Mesodermal cell (in vitro differentiated cells): ENCODE data around the gene CYBA.

ENCODE experiments used
- H3K27ac ChIP-seq: 2 replicates; pipeline ENCODE4 v1.7.0; 2013; ENCODE audit warnings: mild to moderate bottlenecking, low read depth, low read length, moderate library complexity; ENCODE audit not compliant: severe bottlenecking
- H3K36me3 ChIP-seq: 2 replicates; pipeline ENCODE4 v1.7.1; 2013; ENCODE audit warnings: mild to moderate bottlenecking, low read length, moderate library complexity; ENCODE audit not compliant: control insufficient read depth, insufficient read depth
- H3K4me1 ChIP-seq: one replicate; pipeline ENCODE4 v1.7.1; 2013; ENCODE audit warnings: mild to moderate bottlenecking, low read length; ENCODE audit not compliant: insufficient read depth, control insufficient read depth, poor library complexity, severe bottlenecking
- H3K4me3 ChIP-seq: 2 replicates; pipeline ENCODE4 v1.7.0; 2013; ENCODE audit warnings: low read length, control low read depth, mild to moderate bottlenecking; ENCODE audit not compliant: insufficient read depth, poor library complexity, severe bottlenecking; ENCODE audit errors: extremely low read depth
- H3K9me3 ChIP-seq: 2 replicates; pipeline ENCODE4 v1.7.1; 2013; ENCODE audit warnings: mild to moderate bottlenecking, low read length, moderate library complexity; ENCODE audit not compliant: control insufficient read depth
- WGBS, 2 experiments: methylation state at CpG; one replicate each; pipeline ENCODE4 v1.1.5; 2013; ENCODE audit warnings: missing lambda C conversion rate in 2 of 2; ENCODE audit not compliant: insufficient coverage in 2 of 2; 5-methylcytosine and 5-hydroxymethylcytosine counted together

Gene CYBA

DNA sequence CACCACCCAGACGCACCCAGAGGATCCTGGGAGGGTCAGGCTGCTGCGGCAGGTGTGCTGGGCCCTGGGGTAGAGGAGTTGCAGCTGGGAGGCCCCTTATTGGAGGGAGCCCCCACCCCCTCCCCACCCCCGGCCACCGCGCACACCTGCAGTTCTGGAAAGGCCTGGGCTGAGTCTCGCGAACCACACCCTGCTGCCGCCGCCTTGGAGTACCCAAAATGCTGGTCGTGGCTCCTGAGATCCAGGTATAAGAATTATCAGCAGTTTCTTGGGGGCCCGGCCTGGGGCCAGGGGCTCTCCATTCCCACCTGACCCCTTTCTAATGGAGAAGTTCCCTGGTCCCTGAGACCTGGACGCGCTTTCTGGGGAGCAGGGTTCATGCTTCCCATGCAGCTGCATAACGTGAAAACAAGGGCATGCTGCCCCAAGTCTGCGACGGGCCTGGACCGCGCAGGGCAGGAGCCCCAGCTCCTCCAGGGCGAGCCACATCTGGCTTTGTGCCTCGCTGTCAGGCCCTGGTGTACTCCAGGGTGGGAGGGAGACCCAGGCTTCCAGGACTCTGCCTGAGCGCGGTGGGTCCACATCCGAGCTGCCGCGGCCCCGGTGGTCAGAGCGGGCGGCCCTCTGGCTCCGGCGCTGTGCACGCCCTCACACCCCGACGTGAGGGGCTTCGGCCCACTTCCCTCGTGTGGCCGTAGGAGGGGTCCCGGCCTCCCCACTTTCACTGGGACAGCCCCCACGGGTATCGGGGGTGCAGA lies 42.7 kb upstream of the CYBA start:
- no peak overlapping the region for H3K4me3 ChIP-seq
- WGBS, 2 experiments: 90 to 93% methylated on average over 34 to 36 of the region's 39 CpGs

DNA sequence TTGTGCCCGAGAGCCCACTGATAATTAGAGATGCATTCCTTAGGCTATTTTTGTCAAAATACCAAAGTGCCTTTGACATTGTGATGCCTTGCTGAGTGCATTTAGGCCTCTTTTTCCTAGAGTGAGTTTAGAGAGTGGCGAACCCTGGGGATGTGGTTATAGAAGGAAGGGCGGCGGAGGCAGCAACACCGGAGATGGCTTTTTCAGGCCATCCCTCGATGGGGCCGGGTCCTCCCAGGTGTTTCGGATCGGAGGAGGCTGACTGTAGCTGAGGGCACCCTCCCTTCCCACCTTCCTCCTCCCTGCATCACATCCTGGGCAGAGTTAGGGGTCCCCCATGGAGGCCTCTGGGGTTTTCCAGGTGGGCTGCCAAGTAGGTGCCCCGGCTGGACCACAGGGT lies 42.0 kb upstream of the CYBA start:
- Histone ChIP-seq H3K4me1 (no peaks in the 10 kb centered on the region), H3K36me3 (peaks cover 19% of the 10 kb centered on the region), H3K27ac (no peak overlapping the region), H3K9me3 (no peaks in the 10 kb centered on the region), H3K4me3 (no peak overlapping the region)
- 91 to 100% methylated on average over 4 to 7 of the region's 10 CpGs for WGBS, 2 experiments

More for the DNA sequence above, 42.7 kb upstream of the CYBA start:
- Histone ChIP-seq H3K36me3 (peaks cover 26% of the 10 kb centered on the region), H3K4me1 (no peaks in the 10 kb centered on the region), H3K27ac (no peak overlapping the region), H3K9me3 (no peaks in the 10 kb centered on the region)

DNA sequence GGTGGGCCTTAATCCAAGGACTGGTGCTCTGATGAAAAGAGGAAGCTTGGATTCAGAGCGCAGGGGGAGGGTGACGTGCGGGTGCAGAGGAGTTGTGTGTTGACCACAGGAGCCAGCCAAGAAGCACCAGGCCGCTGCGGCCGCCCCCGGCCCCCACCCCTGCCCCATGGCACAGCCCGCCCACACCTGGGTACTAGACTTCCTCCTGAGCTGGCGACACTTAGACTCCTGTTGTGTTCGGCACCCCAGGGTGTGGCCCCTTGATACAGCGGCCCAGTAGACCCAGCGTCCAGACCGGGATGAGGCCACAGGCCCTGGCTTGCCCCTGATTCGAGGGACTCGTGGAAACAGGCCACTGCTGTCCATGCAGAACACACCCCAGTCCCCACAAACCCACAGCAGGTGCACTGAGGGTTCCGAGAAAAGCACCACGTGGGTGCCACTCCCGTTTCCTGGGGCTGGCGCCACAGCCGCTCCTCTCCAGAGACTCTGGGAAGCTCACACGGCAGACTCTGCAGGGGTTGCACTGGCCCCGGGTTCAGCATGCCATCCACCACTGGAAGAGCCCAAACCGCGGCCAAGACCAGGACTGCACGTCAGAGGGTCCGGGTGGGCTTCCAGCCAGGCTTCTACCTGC lies 41.2 kb upstream of the CYBA start:
- Histone ChIP-seq H3K4me3 (no peak overlapping the region), H3K36me3 (peaks cover 11% of the 10 kb centered on the region), H3K4me1 (no peaks in the 10 kb centered on the region), H3K27ac (no peak overlapping the region), H3K9me3 (no peaks in the 10 kb centered on the region)
- 91 to 96% methylated on average over 24 of the region's 26 CpGs for WGBS, 2 experiments

DNA sequence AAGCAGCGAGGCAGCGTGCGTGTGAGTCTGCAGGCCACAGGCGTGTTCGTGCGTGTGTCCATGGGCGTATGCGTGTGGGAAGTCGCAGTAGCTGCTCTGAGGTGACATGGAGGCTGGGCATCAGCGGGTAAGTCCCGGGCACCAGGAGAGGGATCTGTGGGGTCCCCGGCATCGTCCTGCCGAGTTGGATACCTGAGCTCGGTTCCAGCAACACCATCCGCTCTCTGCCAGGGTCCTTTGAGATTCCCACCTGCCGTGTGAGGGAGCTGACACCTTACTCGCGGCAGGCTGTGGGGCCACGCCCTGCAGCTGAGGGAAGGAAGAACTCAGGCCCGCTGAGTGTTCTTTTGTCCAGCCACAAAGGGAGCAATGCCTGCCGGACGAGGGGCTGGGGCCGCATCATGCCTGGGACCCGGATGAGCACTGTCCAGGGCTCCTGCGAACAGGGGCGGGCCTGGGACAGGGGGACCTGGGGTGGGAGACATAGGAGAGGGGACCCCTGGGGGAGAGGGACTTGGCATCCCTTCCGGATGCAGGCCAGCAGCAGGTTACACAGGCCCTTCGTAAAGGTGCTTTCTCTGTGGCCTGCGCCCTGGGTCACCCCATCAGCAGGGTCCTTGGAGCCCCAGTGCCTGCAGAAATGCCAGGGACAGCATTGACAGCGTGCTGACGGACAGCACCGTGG lies 40.4 kb upstream of the CYBA start:
- peaks cover 4% of the 10 kb centered on the region for H3K36me3 ChIP-seq
- no peaks in the 10 kb centered on the region for H3K9me3 ChIP-seq
- H3K27ac ChIP-seq: no peak overlapping the region
- 92 to 94% methylated on average over 30 to 33 of the region's 33 CpGs for WGBS, 2 experiments
- no peaks in the 10 kb centered on the region for H3K4me1 ChIP-seq
- H3K4me3 ChIP-seq: no peak overlapping the region

DNA sequence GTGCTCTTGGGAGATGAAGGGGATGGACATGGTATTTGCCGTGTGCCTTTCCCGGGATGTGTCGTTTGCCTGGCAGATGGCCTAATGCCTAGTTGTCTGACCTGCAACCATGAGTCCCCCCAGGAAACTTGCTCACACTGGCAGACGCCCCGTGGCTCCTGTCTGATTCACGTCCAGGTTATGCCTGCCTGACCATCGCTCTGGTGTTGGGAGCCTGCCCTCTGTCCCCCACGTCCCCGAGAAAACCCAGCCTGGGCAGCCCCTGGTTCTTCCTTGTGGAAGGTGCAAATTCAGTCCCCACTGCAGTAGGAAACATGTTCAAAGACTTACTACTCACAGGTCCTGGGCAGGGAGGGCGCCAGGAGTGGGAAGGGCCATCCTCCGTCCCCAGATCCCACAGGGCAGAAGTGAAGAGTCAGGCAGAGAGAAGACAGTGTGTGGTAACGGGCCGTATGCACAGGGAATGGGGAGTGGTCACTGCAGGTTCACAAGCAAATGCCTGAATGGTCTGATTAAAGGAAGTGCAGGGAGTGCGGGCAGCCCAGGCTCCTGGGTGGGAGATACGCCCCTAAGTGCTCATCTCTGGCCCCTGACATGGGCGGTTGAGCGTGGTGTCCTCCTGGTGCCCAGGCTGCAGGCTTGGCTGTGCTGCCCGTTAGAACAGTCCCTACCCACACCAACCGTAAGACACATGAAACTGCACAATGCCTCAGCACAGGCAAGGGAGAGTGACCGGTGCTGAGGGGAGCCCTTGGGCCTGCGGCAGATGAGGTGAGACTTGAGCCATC lies 39.7 kb upstream of the CYBA start:
- WGBS, 2 experiments: 82 to 84% methylated on average over 15 to 21 of the region's 21 CpGs
- no peaks in the 10 kb centered on the region for H3K4me1 ChIP-seq
- H3K4me3 ChIP-seq: no peak overlapping the region
- no peaks in the 10 kb centered on the region for H3K9me3 ChIP-seq
- no peak overlapping the region for H3K27ac ChIP-seq
- no peaks in the 10 kb centered on the region for H3K36me3 ChIP-seq

DNA sequence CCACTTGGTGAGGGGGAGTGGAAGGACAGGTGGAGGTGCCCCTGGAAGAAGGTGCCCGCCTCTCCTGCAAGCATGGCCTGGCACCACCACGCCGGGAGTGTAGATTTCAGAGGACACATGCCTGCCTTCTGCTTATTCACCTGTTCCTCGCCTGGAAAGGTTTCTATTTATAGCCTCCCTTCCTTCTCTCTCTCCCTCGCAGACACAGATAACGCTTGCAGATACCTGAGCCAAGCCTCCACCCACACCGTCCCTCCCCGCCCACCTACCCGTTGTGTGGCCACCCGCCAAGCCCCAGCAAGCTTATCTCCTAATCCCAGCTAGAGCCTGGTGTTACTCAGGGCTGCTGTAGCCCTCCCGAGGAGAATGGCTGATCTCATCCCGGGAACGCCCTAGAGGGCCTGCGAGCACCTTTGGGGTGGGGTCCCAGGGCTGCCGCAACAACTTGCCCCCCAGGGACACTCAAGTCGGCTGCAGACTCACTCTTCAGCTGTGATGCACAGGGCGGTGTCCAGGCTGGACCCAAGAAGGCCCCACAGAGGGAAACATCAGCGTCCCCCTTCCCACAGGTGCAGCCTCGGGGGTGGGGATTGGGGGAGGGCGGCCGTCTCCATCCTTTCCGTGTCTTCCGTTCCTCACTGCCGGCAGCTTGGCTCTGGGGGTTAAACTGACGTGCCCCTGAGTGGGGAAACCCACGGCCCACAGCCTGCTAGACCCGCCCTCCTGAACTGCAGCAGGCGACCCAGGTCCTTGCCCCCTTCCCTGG lies 37.3 kb upstream of the CYBA start:
- WGBS, 2 experiments: 52 to 56% methylated on average over 26 to 28 of the region's 28 CpGs
- H3K36me3 ChIP-seq: no peaks in the 10 kb centered on the region
- H3K9me3 ChIP-seq: no peaks in the 10 kb centered on the region
- no peak overlapping the region for H3K27ac ChIP-seq
- H3K4me1 ChIP-seq: no peaks in the 10 kb centered on the region
- no peak overlapping the region for H3K4me3 ChIP-seq

DNA sequence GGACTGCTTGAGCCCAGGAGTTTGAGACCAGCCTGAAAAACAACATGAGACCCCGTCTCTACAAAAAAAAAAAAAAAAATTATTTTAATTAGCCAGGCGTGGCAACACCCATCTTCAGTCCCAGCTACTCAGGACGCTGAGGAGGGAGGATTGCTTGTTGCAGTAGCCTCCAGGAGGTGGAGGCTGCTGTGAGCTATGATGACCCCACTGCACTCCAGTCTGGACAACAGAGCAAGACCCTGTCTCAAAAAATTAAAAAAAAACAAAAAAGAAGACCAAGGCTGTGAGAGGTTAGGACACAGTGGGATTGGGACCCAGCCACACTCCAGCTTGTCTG lies 36.8 kb upstream of the CYBA start:
- 70% methylated on average over 2 of the region's 3 CpGs; no CpG with 5 or more reads in 1 of the 2 experiments for WGBS, 2 experiments
- no peaks in the 10 kb centered on the region for H3K9me3 ChIP-seq
- H3K4me1 ChIP-seq: no peaks in the 10 kb centered on the region
- no peak overlapping the region for H3K27ac ChIP-seq
- no peaks in the 10 kb centered on the region for H3K36me3 ChIP-seq
- no peak overlapping the region for H3K4me3 ChIP-seq

DNA sequence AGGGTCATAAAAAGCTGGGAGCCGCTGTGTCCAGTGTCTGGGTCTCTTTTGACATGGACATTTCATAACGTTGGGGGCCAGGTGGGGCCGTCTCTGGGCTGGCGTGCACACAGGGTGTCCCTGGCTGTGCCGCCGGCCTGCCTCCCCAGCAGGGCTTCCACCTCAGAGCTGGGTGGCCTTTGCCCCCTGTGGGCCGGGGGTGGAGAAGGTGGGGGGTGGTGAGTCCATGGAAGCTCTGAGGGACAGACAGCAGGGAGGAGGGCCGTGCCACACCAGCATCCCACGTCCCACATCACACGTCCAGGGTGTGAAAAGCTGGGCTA lies 36.4 kb upstream of the CYBA start:
- WGBS, 2 experiments: 68 to 76% methylated on average over 5 to 8 of the region's 10 CpGs

DNA sequence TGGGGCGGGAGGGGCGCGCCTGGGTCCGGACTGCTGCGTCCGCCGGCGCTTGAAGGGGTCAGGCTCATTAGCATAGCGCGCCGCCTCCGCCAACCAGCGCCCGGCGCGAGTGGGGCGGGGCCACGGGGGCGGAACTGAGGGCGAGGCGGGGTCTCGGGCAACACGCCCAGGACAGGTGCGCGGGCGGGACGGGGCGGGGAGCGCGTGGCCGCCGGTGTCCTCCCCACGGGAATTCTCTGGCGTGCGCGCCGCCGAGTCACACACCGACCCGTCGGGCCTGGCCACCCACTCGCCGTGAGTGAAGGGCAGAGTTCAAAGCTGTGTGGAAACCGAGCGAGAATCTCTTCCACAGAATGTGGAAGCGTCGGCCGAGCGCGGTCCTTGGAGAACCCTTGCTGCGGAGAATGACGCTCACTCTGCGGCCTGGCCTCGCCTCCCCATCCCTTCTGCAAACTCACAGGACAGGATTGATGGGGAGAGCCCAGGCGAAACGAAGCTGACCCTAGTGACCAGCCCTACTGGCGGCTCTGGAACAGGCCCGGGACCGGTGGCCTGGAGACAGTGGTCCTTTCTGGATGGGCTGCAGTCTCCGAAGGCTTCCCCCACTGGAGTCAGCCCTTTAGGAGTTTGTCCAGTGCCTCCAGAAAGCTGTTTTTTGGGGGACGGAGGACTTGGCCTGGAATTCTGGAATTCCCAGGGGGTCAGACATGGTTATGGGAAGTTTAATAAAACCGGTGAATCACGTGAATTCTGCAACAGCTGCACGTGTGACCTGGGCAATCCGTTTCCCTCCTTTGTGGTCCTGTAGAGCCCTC lies 35.8 kb upstream of the CYBA start, which contains the start of gene SNAI3:
SNAI3 (minus strand) TSS at position 69 of the 815 bp plus-strand sequence. CDS start 101 bp downstream, outside the sequence.
- 9 to 11% methylated on average over 45 to 59 of the region's 65 CpGs for WGBS, 2 experiments
- H3K9me3 ChIP-seq: no peaks in the 10 kb centered on the region
- H3K27ac ChIP-seq: no peak within 1 kb of the TSS
- H3K36me3 ChIP-seq: no peaks in the 10 kb centered on the region
- peak within 1 kb of the TSS; percentile 33 for H3K4me3 ChIP-seq
- peaks cover 5% of the 10 kb centered on the region for H3K4me1 ChIP-seq

More for the DNA sequence above, 36.4 kb upstream of the CYBA start:
- H3K36me3 ChIP-seq: no peaks in the 10 kb centered on the region
- H3K27ac ChIP-seq: no peak overlapping the region
- no peak overlapping the region for H3K4me3 ChIP-seq
- no peaks in the 10 kb centered on the region for H3K9me3 ChIP-seq
- no peaks in the 10 kb centered on the region for H3K4me1 ChIP-seq
